Lung (tissue), 12 donors: Measurements from ENCODE around the gene HS3ST4. TPM values are rescaled to one million over a fixed set of nuclear protein-coding genes. Genes with fewer than 3 reads are reported as not detected.
A peak's percentile ranks its signal among the peaks of the same experiment; 100 is the strongest.

Experiments used
- ATAC-seq: fragments of 200-7000 bp; cut with Tn5 transposase; one replicate; pipeline ENCODE4 v1.9.1; 2020; ENCODE audit warnings: moderate number of reproducible peaks; ENCODE audit not compliant: insufficient read depth, low FRiP score
- DNase-seq, 3 donors: peaks; one replicate each; pipeline ENCODE4 v3.0.0-alpha.2; 2013 to 2017
- H3K27ac ChIP-seq, 2 donors: one replicate each; pipeline ENCODE4 v1.5.1; 2013; ENCODE audit warnings: mild to moderate bottlenecking in 2 of 2, moderate library complexity in 2 of 2, control low read depth in 1 of 2, inconsistent platforms in 1 of 2, low read depth in 1 of 2, low read length in 1 of 2
- H3K27me3 ChIP-seq, 3 donors: one replicate each; pipeline ENCODE4 v1.5.1; 2013; ENCODE audit warnings: low read length in 2 of 3; ENCODE audit not compliant: control insufficient read depth in 3 of 3, insufficient read depth in 3 of 3
- H3K36me3 ChIP-seq, 4 donors: one replicate each; pipeline ENCODE4 v1.5.1; 2013; ENCODE audit warnings: low read length in 4 of 4, mild to moderate bottlenecking in 1 of 4, moderate library complexity in 1 of 4; ENCODE audit not compliant: control insufficient read depth in 4 of 4, insufficient read depth in 4 of 4
- H3K4me1 ChIP-seq, 5 donors: one replicate each; pipeline ENCODE4 v1.5.1; 2013; ENCODE audit warnings: low read length in 5 of 5, mild to moderate bottlenecking in 2 of 5, moderate library complexity in 1 of 5; ENCODE audit not compliant: control insufficient read depth in 5 of 5, insufficient read depth in 5 of 5
- H3K4me3 ChIP-seq: one replicate; pipeline ENCODE4 v1.5.1; 2013; ENCODE audit warnings: mild to moderate bottlenecking, control low read depth, moderate library complexity
- H3K9ac ChIP-seq, 2 donors: one replicate each; pipeline ENCODE4 v1.5.1; 2013; ENCODE audit warnings: low read length in 2 of 2, control low read depth in 1 of 2; ENCODE audit not compliant: insufficient read depth in 1 of 2
- H3K9me3 ChIP-seq, 4 donors: one replicate each; pipeline ENCODE4 v1.5.1; 2013; ENCODE audit warnings: low read length in 3 of 4, mild to moderate bottlenecking in 1 of 4, moderate library complexity in 1 of 4; ENCODE audit not compliant: control insufficient read depth in 4 of 4, insufficient read depth in 3 of 4
- CTCF ChIP-seq: IDR thresholded peaks from 2 replicates; pipeline ENCODE4 v1.5.1; 2012; ENCODE audit warnings: mild to moderate bottlenecking; ENCODE audit errors: control extremely low read depth, extremely low read depth
- WGBS, 2 donors: extraction: QIAGEN DNeasy Blood & Tissue Kit; methylation state at CpG; one replicate each; pipeline ENCODE4 v1.1.7; 2013; 5-methylcytosine and 5-hydroxymethylcytosine counted together
- polyA plus RNA-seq, 2 donors: library from polyadenylated mRNA; stranded (reverse); fragments of 200-250 nt; gene quantifications; one replicate each; pipeline ENCODE4 v1.2.1, GENCODE V29; 2013
- total RNA-seq, 2 donors: library from RNA; depleted of rRNA in 1 of 2; stranded (reverse); fragments of >200 nt in 1 of 2; gene quantifications; one replicate each; pipeline ENCODE4 v1.2.1, GENCODE V29; 2014 to 2021
- donor health status: control.
- donor health status: control.
- donor health status: Bipolar disorder and iron deficiency.
- donor health status: healthy.
- donor health status: DM: yes; HTN: yes; CAD: no.

The HS3ST4 gene
- total and polyA plus RNA-seq, 4 donors, result 0.06 to 0.15 TPM; not detected in 2

- H3K9ac ChIP-seq, result no peak overlapping the region
These were observed 222.7 kb downstream of the HS3ST4 start for GRCh38 chr16:25914357-25914962.

GRCh38 chr16:25916037-25916436 is 224.3 kb downstream of the HS3ST4 start:
- no peak overlapping the region for H3K4me3 ChIP-seq
- WGBS, 2 donors, result 24 to 43% methylated on average over 4 of the region's 4 CpGs
- no peak for TF ChIP-seq CTCF
- no peak overlapping the region for H3K27ac ChIP-seq
- peaks cover 0 to 5% (median 0%) of the 10 kb centered on the region in 4 donors for H3K9me3 ChIP-seq
- ATAC-seq (no peak), DNase-seq (peak in 1 of 3 donors; percentile 1)
- H3K27me3 ChIP-seq, result no peaks in the 10 kb centered on the region
- no peak overlapping the region for H3K9ac ChIP-seq
- H3K36me3 ChIP-seq, result no peaks in the 10 kb centered on the region
- no peaks in the 10 kb centered on the region for H3K4me1 ChIP-seq

More at GRCh38 chr16:25914357-25914962, 222.7 kb downstream of the HS3ST4 start:
- no peak for DNase-seq
- no peaks in the 10 kb centered on the region for H3K27me3 ChIP-seq
- H3K4me1 ChIP-seq, result no peaks in the 10 kb centered on the region
- TF ChIP-seq CTCF, result no peak
- no peak overlapping the region for H3K4me3 ChIP-seq
- peaks cover 0 to 5% (median 0%) of the 10 kb centered on the region in 4 donors for H3K9me3 ChIP-seq
- H3K36me3 ChIP-seq, result no peaks in the 10 kb centered on the region
- ATAC-seq, result no peak
- whole genome bisulfite sequencing, 2 donors, result 86 to 88% methylated on average over 7 of the region's 7 CpGs
- H3K27ac ChIP-seq, result no peak overlapping the region

- Histone ChIP-seq H3K9me3 (peaks cover 0 to 2% (median 0%) of the 10 kb centered on the region in 4 donors), H3K4me1 (no peaks in the 10 kb centered on the region), H3K36me3 (no peaks in the 10 kb centered on the region), H3K27ac (no peak overlapping the region), H3K27me3 (no peaks in the 10 kb centered on the region), H3K4me3 (no peak overlapping the region), H3K9ac (no peak overlapping the region)
- 30 to 44% methylated on average over 2 of the region's 2 CpGs for WGBS, 2 donors
- ATAC-seq (no peak), DNase-seq (no peak)
- TF ChIP-seq CTCF, result no peak
These were observed 230.7 kb downstream of the HS3ST4 start for GRCh38 chr16:25922438-25922837.

- Histone ChIP-seq H3K9me3 (peaks cover 0 to 2% (median 0%) of the 10 kb centered on the region in 4 donors), H3K27ac (no peak overlapping the region), H3K9ac (no peak overlapping the region), H3K4me1 (no peaks in the 10 kb centered on the region), H3K36me3 (no peaks in the 10 kb centered on the region), H3K4me3 (no peak overlapping the region), H3K27me3 (no peaks in the 10 kb centered on the region)
- ATAC-seq (no peak), DNase-seq (no peak)
- TF ChIP-seq CTCF, result no peak
- 58 to 65% methylated on average over 8 of the region's 8 CpGs for WGBS, 2 donors
These were observed 233.7 kb downstream of the HS3ST4 start for GRCh38 chr16:25925421-25925820.
